Neuronal stem cell (in vitro differentiated cells): ENCODE data around the gene KIF6.
A peak's percentile ranks its signal among the peaks of the same experiment; 100 is the strongest.

ENCODE experiments used
- DNase-seq: peaks from one replicate; pipeline ENCODE4 v3.0.0-alpha.2; 2013; ENCODE audit warnings: low spot score
- H2AFZ ChIP-seq: one replicate; pipeline ENCODE4 v1.6.1; 2013; ENCODE audit warnings: mild to moderate bottlenecking, low read length, inconsistent platforms
- H2AK5ac ChIP-seq: 2 replicates; pipeline ENCODE4 v1.6.1; 2013; ENCODE audit warnings: low read depth, mild to moderate bottlenecking, inconsistent platforms, low read length, moderate library complexity, mixed read lengths
- H2BK120ac ChIP-seq: 2 replicates; pipeline ENCODE4 v1.6.1; 2013; ENCODE audit warnings: low read depth, mild to moderate bottlenecking, inconsistent platforms, low read length, moderate library complexity, mixed read lengths
- H2BK12ac ChIP-seq: one replicate; pipeline ENCODE4 v1.6.1; 2013; ENCODE audit warnings: low read length, inconsistent platforms
- H2BK15ac ChIP-seq: 2 replicates; pipeline ENCODE4 v1.6.1; 2013; ENCODE audit warnings: mild to moderate bottlenecking, low read length, inconsistent platforms, mixed read lengths
- H2BK5ac ChIP-seq: one replicate; pipeline ENCODE4 v1.6.1; 2013; ENCODE audit warnings: inconsistent platforms, mild to moderate bottlenecking, low read length, moderate library complexity
- H3K14ac ChIP-seq: one replicate; pipeline ENCODE4 v1.6.1; 2013; ENCODE audit warnings: low read length, inconsistent platforms
- H3K18ac ChIP-seq: 2 replicates; pipeline ENCODE4 v1.6.1; 2013; ENCODE audit warnings: low read length, inconsistent platforms
- H3K23ac ChIP-seq: 2 replicates; pipeline ENCODE4 v1.6.1; 2013; ENCODE audit warnings: low read depth, mild to moderate bottlenecking, mixed read lengths, low read length, inconsistent platforms; ENCODE audit not compliant: poor library complexity
- H3K27ac ChIP-seq: replicated peaks from 3 replicates; pipeline ENCODE4 v1.5.1; 2013; ENCODE audit warnings: low read length, inconsistent platforms
- H3K27me3 ChIP-seq, 3 experiments: 2 replicates each; pipeline ENCODE4 v1.6.1; 2013; ENCODE audit warnings: low read length in 3 of 3, mild to moderate bottlenecking in 2 of 3, inconsistent platforms in 1 of 3, low read depth in 1 of 3, mixed read lengths in 1 of 3, moderate library complexity in 1 of 3; ENCODE audit not compliant: control insufficient read depth in 3 of 3, insufficient read depth in 3 of 3
- H3K36me3 ChIP-seq, 2 donors: replicated peaks in 1 of 2; 2 replicates each; pipeline ENCODE4 v1.6.1; 2013; ENCODE audit warnings: low read length in 2 of 2; ENCODE audit not compliant: control insufficient read depth in 2 of 2, insufficient read depth in 2 of 2
- H3K4ac ChIP-seq: 2 replicates; pipeline ENCODE4 v1.6.1; 2013; ENCODE audit warnings: inconsistent platforms, mild to moderate bottlenecking, low read length, moderate library complexity
- H3K4me1 ChIP-seq, 2 donors: 1 replicate in 1 of 2; 2 replicates in 1 of 2; pipeline ENCODE4 v1.6.1; 2013; ENCODE audit warnings: low read length in 2 of 2, low read depth in 1 of 2; ENCODE audit not compliant: control insufficient read depth in 2 of 2, insufficient read depth in 1 of 2
- H3K4me2 ChIP-seq: one replicate; pipeline ENCODE4 v1.6.1; 2013; ENCODE audit warnings: mild to moderate bottlenecking, low read length, inconsistent platforms; ENCODE audit not compliant: insufficient read depth, poor library complexity, severe bottlenecking
- H3K4me3 ChIP-seq, 2 donors: 2 replicates each; pipeline ENCODE4 v1.5.1; 2013; ENCODE audit warnings: low read length in 2 of 2, mild to moderate bottlenecking in 2 of 2, inconsistent platforms in 1 of 2, moderate library complexity in 1 of 2
- H3K79me1 ChIP-seq: one replicate; pipeline ENCODE4 v1.6.1; 2013; ENCODE audit warnings: low read depth, mild to moderate bottlenecking, inconsistent platforms, low read length, moderate library complexity
- H3K9ac ChIP-seq: one replicate; pipeline ENCODE4 v1.6.1; 2013; ENCODE audit warnings: mild to moderate bottlenecking, low read depth, low read length, inconsistent platforms; ENCODE audit not compliant: poor library complexity
- H3K9me3 ChIP-seq, 2 donors: replicated peaks in 1 of 2; 2 replicates each; pipeline versions ENCODE3 to v1.6.1; 2013; ENCODE audit warnings: low read length in 2 of 2, mild to moderate bottlenecking in 2 of 2, inconsistent platforms in 1 of 2, low read depth in 1 of 2, mixed read lengths in 1 of 2, moderate library complexity in 1 of 2; ENCODE audit not compliant: control insufficient read depth in 2 of 2, insufficient read depth in 1 of 2
- H4K8ac ChIP-seq: one replicate; pipeline ENCODE4 v1.6.1; 2013; ENCODE audit warnings: low read depth, mild to moderate bottlenecking, inconsistent platforms, low read length, moderate library complexity
- H4K91ac ChIP-seq: one replicate; pipeline ENCODE4 v1.6.1; 2013; ENCODE audit warnings: low read length, low read depth, mild to moderate bottlenecking, inconsistent platforms; ENCODE audit not compliant: poor library complexity
- WGBS, 2 donors: extraction: QIAGEN DNeasy Blood & Tissue Kit; methylation state at CpG; one replicate each; pipeline ENCODE4 v1.1.7; 2013; ENCODE audit warnings: missing lambda C conversion rate in 2 of 2, mixed read lengths in 1 of 2; ENCODE audit not compliant: insufficient read length in 2 of 2, insufficient replicate concordance in 1 of 2; ENCODE audit errors: extremely low coverage in 2 of 2; 5-methylcytosine and 5-hydroxymethylcytosine counted together

KIF6 gene

GRCh38 chr6:39411465-39411864 is 313.7 kb downstream of the KIF6 start:
- H3K9ac ChIP-seq, result no peak overlapping the region
- H3K4me1 ChIP-seq, result peaks cover 0 to 6% of the 10 kb centered on the region in 2 donors
- H2BK120ac ChIP-seq, result no peak overlapping the region
- no peak overlapping the region for H3K4ac ChIP-seq
- no peaks in the 10 kb centered on the region for H3K27me3 ChIP-seq
- no peak overlapping the region for H3K23ac ChIP-seq
- no peak overlapping the region for H3K14ac ChIP-seq
- H2BK5ac ChIP-seq, result no peak overlapping the region
- H3K9me3 ChIP-seq, result no peaks in the 10 kb centered on the region
- H3K36me3 ChIP-seq, result no peaks in the 10 kb centered on the region
- no peak overlapping the region for H4K91ac ChIP-seq
- H4K8ac ChIP-seq, result peak overlapping the region; percentile 52
- no peak overlapping the region for H2BK12ac ChIP-seq
- H3K4me3 ChIP-seq, result no peak overlapping the region
- no peak overlapping the region for H3K4me2 ChIP-seq
- H2AK5ac ChIP-seq, result no peak overlapping the region
- no CpG with 5 or more reads among the region's 1 CpG for WGBS, 2 donors
- no peak overlapping the region for H3K27ac ChIP-seq
- H3K18ac ChIP-seq, result no peak overlapping the region
- no peak for DNase-seq
- no peak overlapping the region for H2BK15ac ChIP-seq
- H2AFZ ChIP-seq, result no peak overlapping the region
- H3K79me1 ChIP-seq, result no peaks in the 10 kb centered on the region

GRCh38 chr6:39411001-39411400 is 314.2 kb downstream of the KIF6 start:
- no peak overlapping the region for H3K23ac ChIP-seq
- no peak overlapping the region for H2BK12ac ChIP-seq
- no peak overlapping the region for H4K91ac ChIP-seq
- no peak overlapping the region for H2BK15ac ChIP-seq
- no peak overlapping the region for H2BK5ac ChIP-seq
- H3K18ac ChIP-seq, result peak overlapping the region; percentile 69
- H2AFZ ChIP-seq, result no peak overlapping the region
- H3K4ac ChIP-seq, result no peak overlapping the region
- DNase-seq, result no peak
- no peak overlapping the region for H3K27ac ChIP-seq
- no peak overlapping the region for H2AK5ac ChIP-seq
- no peak overlapping the region for H3K4me3 ChIP-seq
- no peaks in the 10 kb centered on the region for H3K79me1 ChIP-seq
- H3K27me3 ChIP-seq, result no peaks in the 10 kb centered on the region
- peaks cover 0 to 3% of the 10 kb centered on the region in 2 donors for H3K4me1 ChIP-seq
- no peaks in the 10 kb centered on the region for H3K9me3 ChIP-seq
- H4K8ac ChIP-seq, result no peak overlapping the region
- WGBS, 2 donors, result no CpG with 5 or more reads among the region's 4 CpGs
- no peak overlapping the region for H3K9ac ChIP-seq
- no peak overlapping the region for H3K14ac ChIP-seq
- no peak overlapping the region for H2BK120ac ChIP-seq
- no peak overlapping the region for H3K4me2 ChIP-seq
- H3K36me3 ChIP-seq, result no peaks in the 10 kb centered on the region

- no peak overlapping the region for H2BK15ac ChIP-seq
- H3K27ac ChIP-seq, result no peak overlapping the region
- no peak overlapping the region for H3K18ac ChIP-seq
- no peak overlapping the region for H2BK12ac ChIP-seq
- no peak overlapping the region for H3K23ac ChIP-seq
- H4K91ac ChIP-seq, result no peak overlapping the region
- H3K4ac ChIP-seq, result no peak overlapping the region
- no peak overlapping the region for H3K9ac ChIP-seq
- no peak overlapping the region for H3K4me3 ChIP-seq
- no peak overlapping the region for H4K8ac ChIP-seq
- H3K4me1 ChIP-seq, result peaks cover 0 to 2% of the 10 kb centered on the region in 2 donors
- DNase-seq, result no peak
- no peak overlapping the region for H3K14ac ChIP-seq
- no peak overlapping the region for H2BK120ac ChIP-seq
- no peak overlapping the region for H2BK5ac ChIP-seq
- no peak overlapping the region for H2AK5ac ChIP-seq
- WGBS, 2 donors, result no CpG with 5 or more reads among the region's 3 CpGs
- H2AFZ ChIP-seq, result no peak overlapping the region
- H3K79me1 ChIP-seq, result no peaks in the 10 kb centered on the region
- H3K4me2 ChIP-seq, result no peak overlapping the region
- H3K36me3 ChIP-seq, result no peaks in the 10 kb centered on the region
- H3K27me3 ChIP-seq, result no peaks in the 10 kb centered on the region
- no peaks in the 10 kb centered on the region for H3K9me3 ChIP-seq
These were observed 315.3 kb downstream of the KIF6 start for GRCh38 chr6:39409889-39410288.

- H3K4me2 ChIP-seq, result no peak overlapping the region
- no CpG with 5 or more reads among the region's 1 CpG for WGBS, 2 donors
- no peak overlapping the region for H2BK15ac ChIP-seq
- no peaks in the 10 kb centered on the region for H3K36me3 ChIP-seq
- H3K27me3 ChIP-seq, result no peaks in the 10 kb centered on the region
- no peak overlapping the region for H3K4me3 ChIP-seq
- no peak overlapping the region for H2AFZ ChIP-seq
- H3K79me1 ChIP-seq, result no peaks in the 10 kb centered on the region
- no peak overlapping the region for H2BK120ac ChIP-seq
- H3K23ac ChIP-seq, result no peak overlapping the region
- no peak overlapping the region for H4K91ac ChIP-seq
- H3K9ac ChIP-seq, result no peak overlapping the region
- H3K18ac ChIP-seq, result no peak overlapping the region
- peaks cover 0 to 2% of the 10 kb centered on the region in 2 donors for H3K4me1 ChIP-seq
- DNase-seq, result no peak
- no peak overlapping the region for H3K27ac ChIP-seq
- no peaks in the 10 kb centered on the region for H3K9me3 ChIP-seq
- H3K14ac ChIP-seq, result no peak overlapping the region
- no peak overlapping the region for H2BK5ac ChIP-seq
- H4K8ac ChIP-seq, result no peak overlapping the region
- no peak overlapping the region for H2BK12ac ChIP-seq
- no peak overlapping the region for H2AK5ac ChIP-seq
- no peak overlapping the region for H3K4ac ChIP-seq
These were observed 317.7 kb downstream of the KIF6 start for GRCh38 chr6:39407446-39407993.
